Measurements from ENCODE around the gene ATP1B3. TPM values are rescaled to one million over a fixed set of nuclear protein-coding genes. Genes with fewer than 3 reads are reported as not detected.

ATP1B3 gene
- polyA plus RNA-seq, 1 donor from 2014 or later: 131 TPM

GRCh38 chr3:141940194-141940776 is 63.8 kb downstream of the ATP1B3 start:
- no peak overlapping the region for H3K4me2 ChIP-seq (ENCODE audit: low read length)
- H3K79me2 ChIP-seq (replicated peaks; ENCODE audit: insufficient read depth, low read length): no peaks in the 10 kb centered on the region
- no peak overlapping the region for H3K4me3 ChIP-seq (ENCODE audit: low read length)
- no peaks in the 10 kb centered on the region for H3K9me3 ChIP-seq (ENCODE audit: low read length)
- no peaks in the 10 kb centered on the region for H3F3A ChIP-seq (ENCODE audit: insufficient read depth, low read length, poor library complexity, severe bottlenecking)
- H3K27ac ChIP-seq (ENCODE audit: low read length): no peak overlapping the region
- no peak for TF ChIP-seq POLR2AphosphoS5 (IDR thresholded peaks at IDR 0.05)
- no peak for TF ChIP-seq EP300 (conservative IDR thresholded peaks at IDR 0.05; ENCODE audit: poor library complexity, severe bottlenecking)
- no peak for TF ChIP-seq MXI1 (conservative IDR thresholded peaks at IDR 0.05; ENCODE audit: poor library complexity, severe bottlenecking)
- no peak for TF ChIP-seq CTCF (IDR thresholded peaks at IDR 0.05; ENCODE audit: poor library complexity, severe bottlenecking)
- no peak for TF ChIP-seq RAD21 (conservative IDR thresholded peaks at IDR 0.05)
- no peak for TF ChIP-seq REST (IDR thresholded peaks at IDR 0.05; ENCODE audit: borderline replicate concordance)
- no peak for TF ChIP-seq TAF1 (IDR thresholded peaks at IDR 0.05; ENCODE audit: low read depth)
- TF ChIP-seq EZH2 (IDR thresholded peaks at IDR 0.05; ENCODE audit: borderline replicate concordance, insufficient read depth, low read length, poor library complexity, severe bottlenecking): no peak
- TF ChIP-seq SMC3 (conservative IDR thresholded peaks at IDR 0.05; ENCODE audit: poor library complexity): no peak
- no peaks in the 10 kb centered on the region for H3K27me3 ChIP-seq (ENCODE audit: insufficient read depth, low read depth, low read length)
- H3K36me3 ChIP-seq (ENCODE audit: insufficient read depth, low read length): no peaks in the 10 kb centered on the region
- H3K9me2 ChIP-seq (ENCODE audit: insufficient read depth, low read length): no peaks in the 10 kb centered on the region
- no peaks in the 10 kb centered on the region for H4K20me1 ChIP-seq (ENCODE audit: insufficient read depth)
- no peak overlapping the region for H2AFZ ChIP-seq (ENCODE audit: low read depth, low read length)
- H3K9ac ChIP-seq (ENCODE audit: low read length): no peak overlapping the region

GRCh38 chr3:141941093-141941492 is 64.7 kb downstream of the ATP1B3 start:
- no peak overlapping the region for H2AFZ ChIP-seq (ENCODE audit: low read depth, low read length)
- no peaks in the 10 kb centered on the region for H3F3A ChIP-seq (ENCODE audit: insufficient read depth, low read length, poor library complexity, severe bottlenecking)
- TF ChIP-seq MXI1 (conservative IDR thresholded peaks at IDR 0.05; ENCODE audit: poor library complexity, severe bottlenecking): no peak
- no peak for TF ChIP-seq EP300 (conservative IDR thresholded peaks at IDR 0.05; ENCODE audit: poor library complexity, severe bottlenecking)
- no peak for TF ChIP-seq TAF1 (IDR thresholded peaks at IDR 0.05; ENCODE audit: low read depth)
- no peak for TF ChIP-seq SMC3 (conservative IDR thresholded peaks at IDR 0.05; ENCODE audit: poor library complexity)
- no peak for TF ChIP-seq REST (IDR thresholded peaks at IDR 0.05; ENCODE audit: borderline replicate concordance)
- no peak for TF ChIP-seq EZH2 (IDR thresholded peaks at IDR 0.05; ENCODE audit: borderline replicate concordance, insufficient read depth, low read length, poor library complexity, severe bottlenecking)
- TF ChIP-seq CTCF (IDR thresholded peaks at IDR 0.05; ENCODE audit: poor library complexity, severe bottlenecking): no peak
- TF ChIP-seq POLR2AphosphoS5 (IDR thresholded peaks at IDR 0.05): no peak
- TF ChIP-seq RAD21 (conservative IDR thresholded peaks at IDR 0.05): no peak
- H3K9me3 ChIP-seq (ENCODE audit: low read length): no peaks in the 10 kb centered on the region
- no peaks in the 10 kb centered on the region for H4K20me1 ChIP-seq (ENCODE audit: insufficient read depth)
- H3K9me2 ChIP-seq (ENCODE audit: insufficient read depth, low read length): no peaks in the 10 kb centered on the region
- H3K9ac ChIP-seq (ENCODE audit: low read length): no peak overlapping the region
- H3K27me3 ChIP-seq (ENCODE audit: insufficient read depth, low read depth, low read length): no peaks in the 10 kb centered on the region
- H3K36me3 ChIP-seq (ENCODE audit: insufficient read depth, low read length): no peaks in the 10 kb centered on the region
- no peak overlapping the region for H3K4me2 ChIP-seq (ENCODE audit: low read length)
- H3K27ac ChIP-seq (ENCODE audit: low read length): no peak overlapping the region
- no peaks in the 10 kb centered on the region for H3K79me2 ChIP-seq (replicated peaks; ENCODE audit: insufficient read depth, low read length)
- H3K4me3 ChIP-seq (ENCODE audit: low read length): no peak overlapping the region

Data from neural cell (in vitro differentiated cells).